Subcutaneous abdominal adipose tissue (tissue), 5 donors: ENCODE data around the gene UPF3A.

Source experiments
- H3K27ac ChIP-seq: one replicate; pipeline ENCODE4 v1.7.0; 2013; ENCODE audit warnings: low read depth, mild to moderate bottlenecking, inconsistent platforms, low read length, moderate library complexity
- H3K27me3 ChIP-seq, 5 donors: one replicate each; pipeline ENCODE4 v1.7.0; 2013; ENCODE audit warnings: low read length in 5 of 5, inconsistent platforms in 1 of 5; ENCODE audit not compliant: control insufficient read depth in 5 of 5, insufficient read depth in 4 of 5
- H3K36me3 ChIP-seq, 5 donors: one replicate each; pipeline ENCODE4 v1.7.0; 2013; ENCODE audit warnings: low read length in 5 of 5; ENCODE audit not compliant: control insufficient read depth in 5 of 5, insufficient read depth in 5 of 5
- H3K4me1 ChIP-seq, 5 donors: one replicate each; pipeline ENCODE4 v1.7.0; 2013; ENCODE audit warnings: low read length in 5 of 5, mild to moderate bottlenecking in 3 of 5, moderate library complexity in 1 of 5; ENCODE audit not compliant: control insufficient read depth in 5 of 5, insufficient read depth in 5 of 5
- H3K4me3 ChIP-seq, 5 donors: one replicate each; pipeline ENCODE4 v1.7.0; 2013; ENCODE audit warnings: low read length in 5 of 5, low read depth in 1 of 5
- H3K9ac ChIP-seq, 5 donors: one replicate each; pipeline ENCODE4 v1.7.0; 2013; ENCODE audit warnings: low read length in 5 of 5, mild to moderate bottlenecking in 4 of 5, moderate library complexity in 3 of 5
- H3K9me3 ChIP-seq, 5 donors: one replicate each; pipeline ENCODE4 v1.7.0; 2013; ENCODE audit warnings: low read length in 5 of 5; ENCODE audit not compliant: control insufficient read depth in 5 of 5
- donor health status: healthy.
- donor health status: healthy.
- donor health status: healthy.
- donor health status: healthy.
- donor health status: healthy.

The UPF3A gene

DNA sequence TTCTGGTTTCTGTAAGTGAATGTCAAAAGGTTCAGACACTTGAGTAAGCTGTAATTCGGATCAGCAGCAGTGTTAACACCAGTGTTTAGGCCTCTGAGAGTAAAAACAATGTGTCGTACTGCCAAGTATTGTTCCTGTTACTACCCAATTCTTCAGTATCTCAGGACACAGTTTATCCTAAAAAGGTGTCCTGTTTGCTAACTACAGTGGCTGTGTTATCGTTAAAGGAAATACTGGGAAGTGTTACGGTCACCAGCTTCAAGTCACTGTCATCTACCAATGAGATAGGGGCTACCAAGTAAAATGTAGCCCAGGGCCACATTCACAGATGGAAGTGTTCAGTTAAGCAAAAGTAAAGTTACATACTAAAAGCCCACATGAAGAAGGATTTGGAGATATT is 2.3 kb upstream of the UPF3A start:
- Histone ChIP-seq H3K4me1 (peaks cover 0 to 34% (median 24%) of the 10 kb centered on the region in 5 donors), H3K27me3 (no peaks in the 10 kb centered on the region), H3K27ac (no peak overlapping the region), H3K9me3 (no peaks in the 10 kb centered on the region), H3K36me3 (peaks cover 5 to 24% (median 14%) of the 10 kb centered on the region in 5 donors), H3K9ac (no peak overlapping the region), H3K4me3 (no peak overlapping the region)

DNA sequence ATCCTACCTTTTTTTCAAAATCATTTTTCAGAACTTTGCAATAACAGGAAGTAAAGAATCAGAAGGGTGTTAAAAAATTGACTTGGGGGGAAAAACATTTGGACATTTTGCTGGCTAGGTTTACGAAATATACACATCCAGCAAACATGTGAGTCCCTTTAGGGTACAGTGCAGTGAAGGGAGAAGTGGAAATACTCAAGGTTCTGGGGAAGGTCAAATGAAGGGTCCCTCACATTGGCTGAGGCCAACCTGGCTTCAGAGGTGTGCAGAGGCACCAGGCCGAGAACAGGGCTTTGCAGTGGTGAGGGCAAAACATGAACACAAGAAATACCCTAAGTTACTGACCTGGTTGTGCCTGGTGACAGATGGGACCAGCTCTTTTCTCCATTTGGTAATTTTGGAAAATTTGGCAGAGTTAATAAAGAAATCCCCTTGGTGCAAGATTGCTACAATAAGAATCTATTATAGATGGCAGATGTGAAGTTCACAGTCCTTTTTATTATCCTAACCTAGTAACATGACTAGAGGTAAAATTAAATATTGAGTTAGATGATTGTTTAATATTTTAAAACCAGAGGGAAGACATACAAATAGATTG is 1.5 kb upstream of the UPF3A start:
- no peak overlapping the region for H3K9ac ChIP-seq
- peak overlapping the region; percentile 86 for H3K27ac ChIP-seq
- H3K9me3 ChIP-seq, result no peaks in the 10 kb centered on the region
- no peak overlapping the region for H3K4me3 ChIP-seq
- peaks cover 0 to 39% (median 28%) of the 10 kb centered on the region in 5 donors for H3K4me1 ChIP-seq
- peaks cover 5 to 18% (median 8%) of the 10 kb centered on the region in 5 donors for H3K36me3 ChIP-seq
- H3K27me3 ChIP-seq, result no peaks in the 10 kb centered on the region

DNA sequence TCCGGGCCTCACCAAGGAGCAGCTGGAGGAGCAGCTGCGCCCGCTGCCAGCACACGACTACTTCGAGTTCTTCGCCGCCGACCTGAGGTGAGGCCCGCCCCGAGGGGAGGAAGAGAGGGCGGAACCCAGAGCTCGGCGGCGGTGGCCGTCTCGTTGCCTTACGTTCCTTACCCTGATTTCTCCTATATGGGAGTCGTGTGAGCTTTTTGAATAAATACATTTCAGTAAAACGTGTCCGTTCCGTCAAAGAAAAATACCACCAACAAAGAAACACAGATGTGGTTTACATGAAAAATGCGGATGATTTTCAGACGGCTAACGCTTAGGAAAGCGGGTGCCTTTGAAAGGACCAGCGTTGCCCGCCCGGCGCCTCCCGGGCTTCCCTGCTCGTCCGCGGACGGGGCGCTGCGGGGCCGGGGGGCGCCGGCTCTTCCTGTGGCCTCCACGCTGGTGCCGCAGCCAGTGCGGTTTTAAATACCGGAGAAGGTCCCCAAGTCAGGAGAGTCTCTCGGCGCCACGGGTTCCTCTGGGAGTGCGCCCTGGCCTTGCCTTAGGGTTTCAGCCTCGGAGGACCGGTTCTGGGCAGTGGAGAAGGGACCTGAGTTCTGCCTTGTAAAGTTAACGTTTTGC is 755 bp downstream of the UPF3A start:
- H3K4me1 ChIP-seq, result peaks cover 0 to 36% (median 33%) of the 10 kb centered on the region in 5 donors
- H3K9me3 ChIP-seq, result no peaks in the 10 kb centered on the region
- H3K27ac ChIP-seq, result peak overlapping the region; percentile 86
- peak overlapping the region; percentile 75 to 95 (median 84) for H3K4me3 ChIP-seq
- peaks cover 7 to 19% (median 9%) of the 10 kb centered on the region in 5 donors for H3K36me3 ChIP-seq
- H3K27me3 ChIP-seq, result no peaks in the 10 kb centered on the region
- H3K9ac ChIP-seq, result peak overlapping the region; percentile 81 to 87 (median 85)

DNA sequence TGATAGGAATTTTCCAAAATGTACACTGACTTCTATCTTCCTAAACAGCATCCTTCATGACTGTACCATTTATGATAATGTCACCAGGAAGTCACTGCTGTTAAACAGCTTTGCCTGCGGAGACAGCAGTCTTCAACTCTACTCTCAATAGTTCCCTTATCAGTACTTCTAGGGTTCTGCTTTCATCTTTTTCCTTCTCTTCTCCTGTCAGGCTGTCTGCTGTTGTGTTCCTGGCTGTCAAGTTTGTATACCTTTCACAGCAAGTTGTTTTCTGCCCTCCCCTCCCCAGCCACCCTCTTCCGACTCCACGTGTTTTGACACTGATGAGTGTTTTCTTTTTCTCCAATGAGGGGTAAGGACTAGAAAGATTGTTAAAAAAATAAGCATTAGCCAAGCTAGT is 2.2 kb downstream of the UPF3A start:
- Histone ChIP-seq H3K9me3 (no peaks in the 10 kb centered on the region), H3K36me3 (peaks cover 2 to 26% (median 20%) of the 10 kb centered on the region in 5 donors), H3K9ac (peak overlapping the region in 1 of 5 donors; percentile 4), H3K27me3 (no peaks in the 10 kb centered on the region), H3K4me3 (no peak overlapping the region), H3K4me1 (peaks cover 0 to 36% (median 33%) of the 10 kb centered on the region in 5 donors), H3K27ac (peak overlapping the region; percentile 63)

DNA sequence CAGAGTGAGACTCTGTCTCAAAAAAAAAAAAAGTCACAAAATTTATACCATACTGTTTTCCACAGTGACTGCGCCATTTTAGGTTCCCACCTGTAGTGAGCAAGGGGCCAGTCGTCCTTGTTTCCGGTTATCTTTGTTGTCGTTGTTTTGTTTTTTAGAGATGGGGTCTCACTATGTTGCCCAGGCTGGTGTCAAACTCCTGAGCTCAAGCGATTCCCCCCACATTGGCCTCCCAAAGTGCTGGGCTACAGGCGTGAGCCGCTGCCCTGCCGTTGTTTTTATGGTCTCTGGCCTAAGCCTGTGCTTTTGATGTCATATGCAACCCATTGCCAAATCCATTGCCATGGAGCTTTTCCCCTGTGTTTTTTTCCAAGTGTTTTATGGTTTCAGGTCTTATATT is 3.3 kb downstream of the UPF3A start:
- Histone ChIP-seq H3K36me3 (peaks cover 0 to 33% (median 24%) of the 10 kb centered on the region in 5 donors), H3K27ac (peak overlapping the region; percentile 84), H3K4me1 (peaks cover 0 to 36% (median 33%) of the 10 kb centered on the region in 5 donors)

DNA sequence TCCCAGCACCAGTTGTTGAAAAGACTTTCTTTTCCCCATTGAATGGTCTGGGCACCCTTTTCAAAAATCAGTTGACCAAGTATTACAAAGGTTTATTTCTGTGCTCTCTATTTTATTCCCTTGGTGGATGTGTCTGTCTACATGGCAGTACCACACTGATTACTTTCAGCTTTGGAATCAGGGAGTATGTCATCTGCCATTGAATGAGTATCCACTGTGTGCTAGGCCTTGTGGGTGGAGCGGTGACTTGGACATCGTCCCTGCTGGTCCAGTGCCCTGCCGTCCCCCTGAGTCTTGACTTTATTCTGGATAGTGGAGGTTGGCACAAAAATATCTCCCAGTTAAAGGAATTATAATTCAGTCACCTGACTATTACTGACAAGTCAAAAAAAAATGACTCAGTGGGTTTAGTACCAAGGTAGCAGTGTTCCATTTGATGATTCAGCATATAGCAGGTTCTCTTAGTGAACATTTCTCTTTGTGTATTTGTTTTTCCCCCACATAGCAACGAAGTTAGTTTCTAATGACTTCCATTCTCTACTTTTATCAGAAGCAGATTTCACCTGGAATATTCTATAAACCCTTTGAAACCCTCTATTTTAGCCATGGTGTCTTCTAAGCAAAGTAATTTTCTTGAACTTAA is 3.9 kb downstream of the UPF3A start:
- Histone ChIP-seq H3K36me3 (peaks cover 0 to 38% (median 29%) of the 10 kb centered on the region in 5 donors), H3K9ac (peak overlapping the region in 1 of 5 donors; percentile 13), H3K4me3 (no peak overlapping the region), H3K4me1 (peaks cover 0 to 36% (median 32%) of the 10 kb centered on the region in 5 donors), H3K27ac (peak overlapping the region; percentile 84), H3K9me3 (no peaks in the 10 kb centered on the region), H3K27me3 (no peaks in the 10 kb centered on the region)

More for the DNA sequence above, 3.3 kb downstream of the UPF3A start:
- H3K27me3 ChIP-seq, result no peaks in the 10 kb centered on the region
- H3K9ac ChIP-seq, result peak overlapping the region in 2 of 5 donors; percentile 13 to 26
- no peaks in the 10 kb centered on the region for H3K9me3 ChIP-seq
- no peak overlapping the region for H3K4me3 ChIP-seq

DNA sequence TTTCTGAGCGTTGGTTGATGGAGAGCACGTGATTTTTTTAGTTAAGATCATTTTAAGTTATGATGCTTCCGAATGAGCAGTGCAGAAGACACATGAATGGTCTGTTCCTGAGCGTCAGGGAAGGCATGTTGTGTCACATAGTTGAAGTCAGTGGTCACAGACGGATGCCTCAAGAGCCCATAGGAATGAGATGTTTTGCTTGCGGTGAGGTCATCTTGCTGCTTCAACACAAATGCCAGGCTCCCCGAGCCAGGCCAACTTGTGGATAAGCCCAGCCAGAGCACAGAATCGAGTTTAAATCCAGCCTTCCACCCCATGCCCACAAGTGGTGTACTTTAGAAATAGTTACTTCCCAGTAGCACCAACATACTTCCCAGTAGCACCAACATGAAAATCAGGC is 5.4 kb downstream of the UPF3A start:
- Histone ChIP-seq H3K9me3 (no peaks in the 10 kb centered on the region), H3K4me1 (peaks cover 0 to 29% (median 24%) of the 10 kb centered on the region in 5 donors), H3K4me3 (no peak overlapping the region), H3K27ac (no peak overlapping the region), H3K36me3 (peaks cover 0 to 43% (median 31%) of the 10 kb centered on the region in 5 donors), H3K9ac (no peak overlapping the region), H3K27me3 (no peaks in the 10 kb centered on the region)

DNA sequence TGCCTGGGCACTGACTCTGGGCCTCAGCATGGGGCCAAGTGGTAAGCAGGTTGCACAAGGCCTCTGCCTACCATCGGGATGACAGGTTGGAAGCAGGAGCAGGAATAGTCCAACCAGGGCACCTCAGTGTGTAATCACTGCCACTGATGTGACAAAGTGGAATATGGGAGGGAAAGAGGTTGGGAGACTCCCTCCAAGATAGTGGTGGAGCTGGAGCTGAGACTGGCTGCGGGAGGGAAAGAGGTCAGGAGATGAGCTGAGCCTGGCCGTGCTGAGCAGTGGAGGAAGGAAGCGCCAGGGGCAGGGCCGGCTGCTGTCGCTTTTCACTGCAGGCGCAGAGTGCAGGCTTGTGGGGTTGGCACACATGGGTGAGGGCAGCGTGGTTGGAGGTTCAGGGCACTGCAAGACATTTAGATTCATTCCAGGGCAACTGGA is 6.8 kb downstream of the UPF3A start:
- H3K27ac ChIP-seq, result no peak overlapping the region

DNA sequence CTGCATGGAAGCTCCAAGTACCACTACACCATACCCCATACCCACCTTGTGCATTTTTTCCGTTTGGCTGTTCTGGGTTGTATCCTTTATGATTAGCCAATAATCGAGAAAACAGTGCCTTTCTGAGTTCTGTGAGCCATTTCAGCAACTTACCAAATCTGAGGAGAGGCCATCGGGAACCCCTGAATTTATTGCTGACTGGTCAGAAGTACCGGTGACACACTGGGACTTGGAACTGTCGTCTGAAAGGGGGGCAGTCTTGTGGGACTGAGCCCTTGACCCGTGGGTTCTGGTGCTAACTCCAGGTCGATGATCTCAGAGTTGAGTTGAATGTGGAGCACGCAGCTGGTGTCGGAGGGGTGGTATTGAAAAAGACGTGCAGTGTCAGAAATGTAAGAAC is 15.0 kb downstream of the UPF3A start:
- Histone ChIP-seq H3K9ac (no peak overlapping the region), H3K27ac (no peak overlapping the region), H3K27me3 (no peaks in the 10 kb centered on the region), H3K36me3 (peaks cover 9 to 48% (median 37%) of the 10 kb centered on the region in 5 donors), H3K4me3 (no peak overlapping the region), H3K9me3 (no peaks in the 10 kb centered on the region), H3K4me1 (peaks cover 0 to 7% (median 2%) of the 10 kb centered on the region in 5 donors)

More for the DNA sequence above, 6.8 kb downstream of the UPF3A start:
- no peak overlapping the region for H3K9ac ChIP-seq
- no peaks in the 10 kb centered on the region for H3K9me3 ChIP-seq
- no peaks in the 10 kb centered on the region for H3K27me3 ChIP-seq
- peaks cover 0 to 18% (median 16%) of the 10 kb centered on the region in 5 donors for H3K4me1 ChIP-seq
- H3K36me3 ChIP-seq, result peaks cover 2 to 52% (median 39%) of the 10 kb centered on the region in 5 donors
- no peak overlapping the region for H3K4me3 ChIP-seq

DNA sequence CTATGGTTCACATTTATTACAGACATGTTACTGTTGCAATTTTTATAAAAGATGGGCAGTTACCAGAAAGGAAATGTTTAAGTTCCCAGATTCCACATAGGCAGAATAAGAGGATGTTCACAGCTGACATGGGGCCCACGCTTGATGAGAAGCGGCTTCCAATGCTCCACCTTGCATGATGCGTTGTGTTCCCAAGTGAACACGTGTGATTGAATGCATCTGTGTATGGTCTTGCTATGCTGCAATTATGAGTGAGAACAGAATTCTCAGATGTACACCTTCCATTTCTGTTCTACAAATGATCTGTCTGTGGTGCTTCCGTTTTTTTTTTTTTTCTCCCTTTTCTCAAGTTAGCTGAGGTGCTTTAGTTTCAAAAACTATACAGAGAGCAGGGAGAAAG is 15.5 kb downstream of the UPF3A start:
- no peak overlapping the region for H3K9ac ChIP-seq
- peaks cover 9 to 48% (median 38%) of the 10 kb centered on the region in 5 donors for H3K36me3 ChIP-seq

More for the DNA sequence above, 15.5 kb downstream of the UPF3A start:
- Histone ChIP-seq H3K4me3 (no peak overlapping the region), H3K27me3 (no peaks in the 10 kb centered on the region), H3K27ac (no peak overlapping the region), H3K9me3 (no peaks in the 10 kb centered on the region), H3K4me1 (peaks cover 0 to 7% (median 2%) of the 10 kb centered on the region in 5 donors)
